Measurements from ENCODE around the gene HSPA12A.

- TF ChIP-seq, protein P1, sequence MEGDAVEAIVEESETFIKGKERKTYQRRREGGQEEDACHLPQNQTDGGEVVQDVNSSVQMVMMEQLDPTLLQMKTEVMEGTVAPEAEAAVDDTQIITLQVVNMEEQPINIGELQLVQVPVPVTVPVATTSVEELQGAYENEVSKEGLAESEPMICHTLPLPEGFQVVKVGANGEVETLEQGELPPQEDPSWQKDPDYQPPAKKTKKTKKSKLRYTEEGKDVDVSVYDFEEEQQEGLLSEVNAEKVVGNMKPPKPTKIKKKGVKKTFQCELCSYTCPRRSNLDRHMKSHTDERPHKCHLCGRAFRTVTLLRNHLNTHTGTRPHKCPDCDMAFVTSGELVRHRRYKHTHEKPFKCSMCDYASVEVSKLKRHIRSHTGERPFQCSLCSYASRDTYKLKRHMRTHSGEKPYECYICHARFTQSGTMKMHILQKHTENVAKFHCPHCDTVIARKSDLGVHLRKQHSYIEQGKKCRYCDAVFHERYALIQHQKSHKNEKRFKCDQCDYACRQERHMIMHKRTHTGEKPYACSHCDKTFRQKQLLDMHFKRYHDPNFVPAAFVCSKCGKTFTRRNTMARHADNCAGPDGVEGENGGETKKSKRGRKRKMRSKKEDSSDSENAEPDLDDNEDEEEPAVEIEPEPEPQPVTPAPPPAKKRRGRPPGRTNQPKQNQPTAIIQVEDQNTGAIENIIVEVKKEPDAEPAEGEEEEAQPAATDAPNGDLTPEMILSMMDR (conservative IDR thresholded peaks at IDR 0.05; ENCODE audit: low read depth, low read length) = no peak
- no peak for TF ChIP-seq EZH2 (IDR thresholded peaks at IDR 0.05; ENCODE audit: borderline replicate concordance, low read depth, low read length, poor library complexity, severe bottlenecking)
These were observed 1.9 kb upstream of the HSPA12A start for GRCh38 chr10:116744163-116744753.

Data from A673 (cell line).